Measurements from ENCODE around the gene LYPD4. TPM values are rescaled to one million over a fixed set of nuclear protein-coding genes. Genes with fewer than 3 reads are reported as not detected.
"Not testable (repeated sequence)": the region's sequence is repeated elsewhere in the genome, so short reads cannot be mapped to it uniquely, and the experiment has no call there.

LYPD4 gene
- total and polyA plus RNA-seq, 8 donors: not detected

DNA sequence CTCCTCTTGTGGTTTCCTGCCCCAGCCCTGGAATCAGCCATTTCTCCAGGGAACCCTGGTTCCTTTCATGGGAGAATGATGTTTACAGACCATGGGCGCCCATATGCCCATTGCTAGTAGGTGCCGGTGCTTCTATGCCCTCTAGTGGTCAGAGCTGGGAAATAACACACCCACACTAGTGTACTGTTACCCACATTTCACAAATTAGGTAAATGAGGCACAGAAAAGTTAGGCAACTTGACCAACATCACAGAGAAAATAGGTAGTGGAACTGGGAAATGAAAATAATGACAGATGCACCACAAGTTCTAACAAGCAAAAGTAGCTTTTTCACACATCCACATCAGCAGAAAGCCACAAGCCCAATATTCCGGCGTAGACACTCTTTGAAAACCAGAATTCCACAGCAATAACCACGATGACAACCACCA is 49.4 kb downstream of the LYPD4 start:
- Histone ChIP-seq H3K4me1 (peaks cover 0 to 61% of the 10 kb centered on the region in 2 donors), H3K4me3 (no peak overlapping the region), H3K36me3 (no peaks in the 10 kb centered on the region), H3K27ac (peak overlapping the region in 1 of 2 donors; percentile 88), H3K27me3 (peaks cover 0 to 28% of the 10 kb centered on the region in 2 donors), H3K9me3 (no peaks in the 10 kb centered on the region)
- no peak for DNase-seq
- intact Hi-C loops (cut with DNase I): no loop called here
- peak; percentile 76 to 86 for TF ChIP-seq CTCF (IDR thresholded peaks at IDR 0.05)
- ATAC-seq: peak; percentile 74

DNA sequence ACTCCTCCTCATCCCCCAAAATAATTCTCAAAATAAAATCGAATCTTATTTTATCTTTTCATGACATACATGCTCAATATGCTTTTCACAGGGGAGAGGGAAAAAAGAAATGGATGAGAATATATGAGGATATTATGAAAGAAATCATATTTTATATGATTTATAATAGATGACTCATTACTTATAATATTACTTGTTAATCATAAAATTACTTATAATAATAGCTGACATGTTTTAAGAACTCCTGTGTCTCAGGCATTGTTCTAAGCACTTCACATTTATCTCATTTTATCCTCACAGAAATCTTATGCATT is 51.1 kb downstream of the LYPD4 start:
- TF ChIP-seq CTCF (IDR thresholded peaks at IDR 0.05): no peak

DNA sequence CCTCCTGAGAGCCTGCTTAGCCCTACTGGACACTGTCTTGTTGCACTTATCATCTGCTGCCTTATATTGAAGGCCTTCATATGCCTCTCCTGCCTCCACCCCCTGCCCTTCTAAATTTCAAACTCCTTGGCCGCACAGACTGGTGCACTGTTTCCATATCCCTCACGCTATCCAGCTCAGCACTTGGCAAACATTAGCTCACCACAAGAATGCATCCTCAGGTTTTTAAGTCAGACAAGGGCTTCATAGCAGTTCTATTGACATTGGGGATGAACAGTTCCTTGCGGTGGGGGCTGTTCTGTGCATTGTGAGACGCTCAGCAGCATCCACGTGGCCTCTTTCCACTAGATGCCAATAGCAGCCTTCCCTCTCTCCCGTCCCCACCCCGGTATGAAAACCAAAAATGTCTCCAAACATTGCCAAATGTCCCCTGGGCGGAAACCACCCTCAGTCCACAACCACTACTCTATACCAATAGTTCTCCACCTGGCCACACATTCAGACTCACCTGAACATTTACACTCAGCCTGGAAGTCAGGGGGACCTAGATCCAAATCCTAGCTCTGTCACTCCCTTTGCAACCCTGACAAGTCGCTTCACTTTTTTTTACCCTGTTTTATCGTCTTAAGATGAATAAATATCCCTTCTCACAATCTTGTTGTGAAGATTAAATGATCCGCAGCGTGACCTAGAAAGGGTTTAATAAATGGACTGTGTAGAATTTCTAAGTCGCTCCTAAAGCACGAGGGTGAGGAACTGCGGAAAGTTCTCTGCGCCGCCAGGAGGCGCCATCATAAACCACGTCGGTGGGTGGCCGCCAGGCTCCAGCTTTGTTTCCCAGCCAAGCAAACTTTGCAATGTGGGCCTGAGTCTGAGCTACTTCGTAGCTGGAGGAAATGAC is 51.7 kb downstream of the LYPD4 start:
- intact Hi-C loops (cut with DNase I): no loop called here
- Histone ChIP-seq H3K27ac (peak overlapping the region; percentile 48 to 59), H3K4me3 (no peak overlapping the region), H3K27me3 (peaks cover 0 to 22% of the 10 kb centered on the region in 2 donors), H3K36me3 (no peaks in the 10 kb centered on the region), H3K4me1 (peaks cover 0 to 39% of the 10 kb centered on the region in 2 donors), H3K9me3 (no peaks in the 10 kb centered on the region)
- TF ChIP-seq CTCF (IDR thresholded peaks at IDR 0.05): peak; percentile 59 to 70
- peak in 2 of 4 donors; percentile 60 to 92 for DNase-seq
- peak; percentile 74 for ATAC-seq

More for the DNA sequence above, 51.1 kb downstream of the LYPD4 start:
- H3K27me3 ChIP-seq: peaks cover 0 to 25% of the 10 kb centered on the region in 2 donors
- no peaks in the 10 kb centered on the region for H3K9me3 ChIP-seq
- H3K36me3 ChIP-seq: no peaks in the 10 kb centered on the region
- peaks cover 0 to 45% of the 10 kb centered on the region in 2 donors for H3K4me1 ChIP-seq
- DNase-seq (no peak), ATAC-seq (no peak)
- intact Hi-C loops (cut with DNase I): no loop called here
- H3K27ac ChIP-seq: peak overlapping the region; percentile 48 to 59
- H3K4me3 ChIP-seq: no peak overlapping the region

- not testable (repeated sequence) for DNase-seq
Measured at GRCh38 chr19:41789053-41789452, 55.4 kb downstream of the LYPD4 start.

GRCh38 chr19:41788518-41788917 is 56.0 kb downstream of the LYPD4 start:
- intact Hi-C loops (cut with DNase I); H3K4me3 ChIP-seq: not testable (repeated sequence)
- ATAC-seq: peak; percentile 3

More at GRCh38 chr19:41789053-41789452, 55.4 kb downstream of the LYPD4 start:
- H3K4me3 ChIP-seq; intact Hi-C loops (cut with DNase I); H3K9me3 ChIP-seq; H3K27ac ChIP-seq; H3K36me3 ChIP-seq: not testable (repeated sequence)
- ATAC-seq: peak; percentile 14
- Histone ChIP-seq H3K27me3 (peaks cover 0 to 40% of the 10 kb centered on the region in 2 donors), H3K4me1 (peaks cover 0 to 31% of the 10 kb centered on the region in 2 donors)

More at GRCh38 chr19:41788518-41788917, 56.0 kb downstream of the LYPD4 start:
- H3K36me3 ChIP-seq, DNase-seq, H3K27ac ChIP-seq, H3K9me3 ChIP-seq: not testable (repeated sequence)
- peaks cover 0 to 32% of the 10 kb centered on the region in 2 donors for H3K4me1 ChIP-seq
- H3K27me3 ChIP-seq: peaks cover 0 to 40% of the 10 kb centered on the region in 2 donors

Small RNA genes within 50 kb of the gene (microRNA-seq; reads per million reads assigned to microRNA genes)
- 0.27 to 0.50 reads per million in 2 donors for gene MIR6797

Other genes starting within 250 kb of the LYPD4 start
- gene CEACAM4, start 217.6 kb downstream of the LYPD4 start, total RNA-seq: 10 to 100 TPM in 1 of 2 donors, 1 to 10 TPM in 1; 2.7 to 13.7 TPM
- under 1 TPM in 3 of 6 donors, not detected in 3; 0.13 to 0.28 (median 0.24) TPM for gene CEACAM4, start 217.6 kb downstream of the LYPD4 start, polyA plus RNA-seq (ENCODE audit: insufficient read length in 6 of 6)
- gene CEACAM7, start 156.4 kb downstream of the LYPD4 start, total RNA-seq: under 1 TPM; 0.18 to 0.44 TPM
- under 1 TPM in 4 of 6 donors, not detected in 2; 0.09 to 0.23 (median 0.10) TPM for gene CEACAM7, start 156.4 kb downstream of the LYPD4 start, polyA plus RNA-seq (ENCODE audit: insufficient read length in 6 of 6)
- gene CEACAM5, start 136.1 kb downstream of the LYPD4 start, total RNA-seq: 10 to 100 TPM; 21.2 to 31.1 TPM
- under 1 TPM; 0.10 to 0.34 (median 0.14) TPM for gene CEACAM5, start 136.1 kb downstream of the LYPD4 start, polyA plus RNA-seq (ENCODE audit: insufficient read length in 6 of 6)
- 1,000 to 10,000 TPM in 1 of 2 donors, 100 to 1,000 TPM in 1; 367 to 1,560 TPM for gene CEACAM6, start 89.2 kb downstream of the LYPD4 start, total RNA-seq
- gene CEACAM6, start 89.2 kb downstream of the LYPD4 start, polyA plus RNA-seq (ENCODE audit: insufficient read length in 6 of 6): 1 to 10 TPM; 2.1 to 3.7 (median 3.3) TPM
- gene CEACAM3, start 48.1 kb downstream of the LYPD4 start, total RNA-seq: 1 to 10 TPM in 1 of 2 donors, under 1 TPM in 1; 0.87 to 8.6 TPM
- under 1 TPM in 3 of 6 donors, not detected in 3; 0.12 to 0.38 (median 0.34) TPM for gene CEACAM3, start 48.1 kb downstream of the LYPD4 start, polyA plus RNA-seq (ENCODE audit: insufficient read length in 6 of 6)
- gene DMRTC2, start 359 bp upstream of the LYPD4 start, total RNA-seq: not detected
- not detected for gene DMRTC2, start 359 bp upstream of the LYPD4 start, polyA plus RNA-seq (ENCODE audit: insufficient read length in 6 of 6)
- 1,000 to 10,000 TPM; 1,560 to 2,044 TPM for gene RPS19, start 15.6 kb upstream of the LYPD4 start, total RNA-seq
- 1,000 to 10,000 TPM; 1,694 to 2,456 (median 1,910) TPM for gene RPS19, start 15.6 kb upstream of the LYPD4 start, polyA plus RNA-seq (ENCODE audit: insufficient read length in 6 of 6)
- 1 to 10 TPM in 1 of 2 donors, under 1 TPM in 1; 0.99 to 2.1 TPM for gene CD79A, start 32.6 kb upstream of the LYPD4 start, total RNA-seq
- gene CD79A, start 32.6 kb upstream of the LYPD4 start, polyA plus RNA-seq (ENCODE audit: insufficient read length in 6 of 6): 1 to 10 TPM in 4 of 6 donors, under 1 TPM in 2; 0.51 to 2.3 (median 1.2) TPM
- gene ARHGEF1, start 38.5 kb upstream of the LYPD4 start, total RNA-seq: 100 to 1,000 TPM; 129 to 202 TPM
- gene ARHGEF1, start 38.5 kb upstream of the LYPD4 start, polyA plus RNA-seq (ENCODE audit: insufficient read length in 6 of 6): 10 to 100 TPM; 60.8 to 85.7 (median 77.7) TPM
- under 1 TPM; 0.15 to 0.34 TPM for gene ERFL, start 83.8 kb upstream of the LYPD4 start, total RNA-seq
- gene ERFL, start 83.8 kb upstream of the LYPD4 start, polyA plus RNA-seq (ENCODE audit: insufficient read length in 6 of 6): under 1 TPM in 4 of 6 donors, not detected in 2; 0.08 to 0.38 (median 0.26) TPM
- 100 to 1,000 TPM; 175 to 186 TPM for gene RABAC1, start 114.6 kb upstream of the LYPD4 start, total RNA-seq
- 10 to 100 TPM; 53.1 to 81.9 (median 68.7) TPM for gene RABAC1, start 114.6 kb upstream of the LYPD4 start, polyA plus RNA-seq (ENCODE audit: insufficient read length in 6 of 6)
- gene ATP1A3, start 149.5 kb upstream of the LYPD4 start, total RNA-seq: not detected
- gene ATP1A3, start 149.5 kb upstream of the LYPD4 start, polyA plus RNA-seq (ENCODE audit: insufficient read length in 6 of 6): under 1 TPM in 5 of 6 donors, not detected in 1; 0.20 to 0.86 (median 0.40) TPM
- gene GRIK5, start 225.5 kb upstream of the LYPD4 start, total RNA-seq: under 1 TPM; 0.29 to 0.81 TPM
- 10 to 100 TPM in 1 of 6 donors, 1 to 10 TPM in 5; 4.6 to 11.6 (median 5.4) TPM for gene GRIK5, start 225.5 kb upstream of the LYPD4 start, polyA plus RNA-seq (ENCODE audit: insufficient read length in 6 of 6)
- gene ZNF574, start 231.5 kb upstream of the LYPD4 start, total RNA-seq: 10 to 100 TPM in 1 of 2 donors, 1 to 10 TPM in 1; 9.4 to 11.2 TPM
- gene ZNF574, start 231.5 kb upstream of the LYPD4 start, polyA plus RNA-seq (ENCODE audit: insufficient read length in 6 of 6): 10 to 100 TPM; 10.6 to 15.4 (median 13.5) TPM